CD4-positive, alpha-beta memory T cell (primary cell): ENCODE measurements around the gene GPATCH4. TPM values are rescaled to one million over a fixed set of nuclear protein-coding genes. Genes with fewer than 3 reads are reported as not detected.
A peak's percentile ranks its signal among the peaks of the same experiment; 100 is the strongest.

Experiments
- CTCF ChIA-PET: fragments of 350-600 bp; sonication (Branson Sonifier 250); formaldehyde crosslinking; loops from one replicate; lab custom pipeline; 2021; ENCODE audit warnings: inconsistent platforms; ENCODE audit not compliant: partially characterized antibody; lab: Charles Lee
- POLR2A ChIA-PET: fragments of 350-600 bp; sonication (Branson Sonifier 250); formaldehyde crosslinking; loops from one replicate; lab custom pipeline; 2021; ENCODE audit not compliant: partially characterized antibody; lab: Charles Lee
- DNase-seq, 5 donors: peaks; one replicate each; pipeline versions ENCODE4 v3.0.0 to v3.0.0-alpha.2; 2020 to 2022; ENCODE audit warnings: mixed read lengths in 1 of 5
- H3K27ac ChIP-seq: one replicate; pipeline ENCODE4 v1.7.0; 2013; ENCODE audit warnings: low read depth, low read length
- H3K27me3 ChIP-seq: 2 replicates; pipeline ENCODE4 v1.7.0; 2013; ENCODE audit warnings: mild to moderate bottlenecking, low read length, moderate library complexity; ENCODE audit not compliant: insufficient read depth
- H3K36me3 ChIP-seq: 2 replicates; pipeline ENCODE4 v1.7.0; 2013; ENCODE audit warnings: mild to moderate bottlenecking, low read length, moderate library complexity; ENCODE audit not compliant: insufficient read depth
- H3K4me1 ChIP-seq: 2 replicates; pipeline ENCODE4 v1.7.0; 2013; ENCODE audit warnings: mild to moderate bottlenecking, low read length, moderate library complexity; ENCODE audit not compliant: insufficient read depth
- H3K4me3 ChIP-seq, 2 donors: one replicate each; pipeline ENCODE4 v1.7.0; 2013; ENCODE audit warnings: low read length in 2 of 2, mild to moderate bottlenecking in 1 of 2
- H3K9me3 ChIP-seq, 2 donors: one replicate each; pipeline ENCODE4 v1.7.0; 2013; ENCODE audit warnings: low read length in 2 of 2, control low read depth in 1 of 2; ENCODE audit not compliant: control insufficient read depth in 1 of 2
- H3K27ac Mint-ChIP-seq, 7 donors: one replicate each; pipeline ENCODE4 v1.8.0; 2020 to 2021; ENCODE audit warnings: mixed read lengths in 7 of 7, mild to moderate bottlenecking in 6 of 7, inconsistent platforms in 3 of 7, moderate library complexity in 3 of 7
- H3K27me3 Mint-ChIP-seq, 2 donors: one replicate each; pipeline ENCODE4 v1.8.0; 2020 to 2021; ENCODE audit warnings: mixed read lengths in 2 of 2
- H3K36me3 Mint-ChIP-seq, 2 donors: one replicate each; pipeline ENCODE4 v1.8.0; 2020 to 2021; ENCODE audit warnings: mixed read lengths in 2 of 2, inconsistent platforms in 1 of 2, mild to moderate bottlenecking in 1 of 2
- H3K4me1 Mint-ChIP-seq, 4 donors: one replicate each; pipeline ENCODE4 v1.8.0; 2020 to 2021; ENCODE audit warnings: mixed read lengths in 4 of 4, mild to moderate bottlenecking in 1 of 4
- H3K4me3 Mint-ChIP-seq, 8 donors: one replicate each; pipeline ENCODE4 v1.8.0; 2020 to 2021; ENCODE audit warnings: mixed read lengths in 8 of 8, mild to moderate bottlenecking in 7 of 8, moderate library complexity in 6 of 8, inconsistent platforms in 3 of 8
- H3K9me3 Mint-ChIP-seq, 8 donors: one replicate each; pipeline ENCODE4 v1.8.0; 2020 to 2021; ENCODE audit warnings: mixed read lengths in 8 of 8, mild to moderate bottlenecking in 5 of 8, inconsistent platforms in 3 of 8, moderate library complexity in 1 of 8
- intact Hi-C: fragments of 100-400 bp; cut with micrococcal nuclease; formaldehyde crosslinking; loops from one replicate; pipeline ENCODE4 v1.15.1; 2023
- polyA plus RNA-seq, 2 donors: library from polyadenylated mRNA; unstranded; fragments of 300-500 nt; fragmentation: Illumina TruSeq; gene quantifications; one replicate each; pipeline ENCODE4 v1.2.3, GENCODE V29; 2021
- total RNA-seq, 2 experiments: library from RNA; stranded (reverse); gene quantifications; one replicate each; pipeline ENCODE4 v1.2.3, GENCODE V29; 2021

The GPATCH4 gene
- total RNA-seq, result 10 to 100 TPM; 26.9 to 30.7 TPM
- polyA plus RNA-seq, result 10 to 100 TPM in 1 of 2 donors, 1 to 10 TPM in 1; 8.1 to 58.5 TPM

DNA sequence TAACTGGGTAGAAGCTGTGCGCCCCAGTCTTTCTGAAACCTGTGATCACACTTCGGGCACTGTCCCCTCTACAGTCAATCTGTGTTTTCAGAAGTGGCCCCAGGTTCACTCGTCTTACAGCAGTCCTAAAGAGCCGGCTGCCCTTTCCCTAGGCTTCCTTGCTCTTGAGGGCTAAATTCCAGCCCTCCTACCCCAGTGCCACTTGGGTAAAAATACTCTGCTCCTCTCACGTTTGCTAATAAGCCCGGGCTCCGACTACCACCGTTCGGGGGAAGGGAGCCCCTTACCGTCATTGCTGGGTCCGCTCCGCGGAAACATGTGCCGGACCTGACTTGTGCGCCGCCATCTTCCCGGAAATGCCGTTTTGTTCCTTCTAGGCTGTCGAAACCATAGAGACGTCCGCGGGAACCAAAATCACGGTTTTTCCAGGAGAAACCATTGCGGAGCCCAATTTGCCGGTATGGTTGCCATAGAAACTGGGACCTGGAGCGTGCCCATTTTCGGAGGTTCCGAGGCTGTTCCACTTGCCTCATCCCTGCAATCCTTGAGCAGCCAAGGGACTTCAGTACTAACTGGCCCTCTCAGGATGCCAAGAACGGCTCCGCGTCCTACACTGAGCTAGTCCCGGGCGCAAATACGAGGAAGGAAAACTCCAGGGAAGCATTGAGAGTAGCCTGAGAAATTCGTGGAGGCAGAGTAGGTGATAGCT, at the start of gene GPATCH4:
Gene GPATCH4, minus strand, starts transcription at position 358 of the 709 bp plus-strand sequence.
- Histone ChIP-seq H3K9me3 (no peaks in the 10 kb centered on the region), H3K4me1 (peaks cover 30% of the 10 kb centered on the region), H3K36me3 (peaks cover 25% of the 10 kb centered on the region), H3K27ac (peak within 1 kb of the TSS; percentile 83), H3K27me3 (no peaks in the 10 kb centered on the region), H3K4me3 (peak within 1 kb of the TSS; percentile 82 to 83)
- ChIA-PET POLR2A (interaction anchor here (0.6 to 2.6 kb wide), 10 partner anchors 9 to 1327 kb away, joined by 3 to 50 read pairs (median 4); partner anchors contain the start of genes MEF2D and NAXE), CTCF (interaction anchor here (0.9 to 4.7 kb wide), 11 partner anchors 10 to 143 kb away, joined by 3 to 21 read pairs (median 4); partner anchors contain the start of gene NAXE)
- no peaks in the 10 kb centered on the region for H3K27me3 Mint-ChIP-seq
- intact Hi-C loops, result loop anchor here (1.0 to 2.0 kb wide), 3 partner anchors 10 to 144 kb away; partner anchors contain the start of genes MEF2D and NAXE
- peaks cover 13 to 37% (median 26%) of the 10 kb centered on the region in 4 donors for H3K4me1 Mint-ChIP-seq
- DNase-seq, result peak; percentile 75 to 82 (median 76)
- peaks cover 22 to 37% of the 10 kb centered on the region in 2 donors for H3K36me3 Mint-ChIP-seq
- peak within 1 kb of the TSS; percentile 90 to 100 (median 99) for H3K4me3 Mint-ChIP-seq
- peak within 1 kb of the TSS; percentile 83 to 100 (median 98) for H3K27ac Mint-ChIP-seq
- H3K9me3 Mint-ChIP-seq, result no peaks in the 10 kb centered on the region

DNA sequence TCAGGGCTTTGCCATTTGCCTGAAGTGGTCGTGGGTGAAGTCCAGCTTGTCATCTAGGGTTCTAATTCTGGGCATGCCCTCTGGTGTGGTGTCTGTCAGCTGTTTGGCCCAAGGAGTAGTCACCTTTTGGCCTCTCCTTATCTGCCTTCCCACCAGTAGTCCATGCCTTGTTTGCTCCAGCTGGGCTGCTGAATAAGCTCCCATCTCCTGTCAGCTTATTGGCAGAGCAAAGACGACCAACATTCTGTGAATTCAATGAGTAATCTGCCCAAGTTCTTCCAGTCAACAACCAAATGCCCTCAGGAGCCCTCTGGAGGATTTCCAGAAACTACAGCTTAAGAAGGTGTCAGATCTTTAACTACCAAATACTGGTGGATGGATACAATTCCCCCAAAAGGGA, 47.7 kb upstream of the GPATCH4 start:
- Mint-ChIP-seq H3K36me3 (no peaks in the 10 kb centered on the region), H3K4me3 (no peak overlapping the region), H3K4me1 (peaks cover 0 to 6% (median 0%) of the 10 kb centered on the region in 4 donors), H3K27me3 (peaks cover 55 to 61% of the 10 kb centered on the region in 2 donors), H3K9me3 (peaks cover 0 to 2% (median 0%) of the 10 kb centered on the region in 8 donors), H3K27ac (no peak overlapping the region)
- POLR2A ChIA-PET, result no interaction called here
- Histone ChIP-seq H3K4me3 (no peak overlapping the region), H3K36me3 (no peaks in the 10 kb centered on the region), H3K27ac (no peak overlapping the region), H3K4me1 (peaks cover 2% of the 10 kb centered on the region), H3K9me3 (no peaks in the 10 kb centered on the region), H3K27me3 (peaks cover 7% of the 10 kb centered on the region)
- intact Hi-C loops, result no loop called here
- CTCF ChIA-PET, result interaction anchor here (1.0 to 2.5 kb wide), 6 partner anchors 9 to 41 kb away, joined by 3 to 12 read pairs (median 6); no protein-coding TSS in a partner anchor
- no peak for DNase-seq

DNA sequence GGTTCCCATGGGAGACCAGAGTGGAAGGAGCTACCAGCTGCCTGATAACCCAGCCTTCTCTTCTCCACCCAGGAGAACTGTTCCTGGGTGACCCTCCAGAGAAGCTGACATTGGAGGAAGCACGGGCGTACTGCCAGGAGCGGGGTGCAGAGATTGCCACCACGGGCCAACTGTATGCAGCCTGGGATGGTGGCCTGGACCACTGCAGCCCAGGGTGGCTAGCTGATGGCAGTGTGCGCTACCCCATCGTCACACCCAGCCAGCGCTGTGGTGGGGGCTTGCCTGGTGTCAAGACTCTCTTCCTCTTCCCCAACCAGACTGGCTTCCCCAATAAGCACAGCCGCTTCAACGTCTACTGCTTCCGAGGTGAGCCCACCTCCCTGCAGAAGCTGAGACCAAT, 47.2 kb upstream of the GPATCH4 start:
- H3K9me3 ChIP-seq, result no peaks in the 10 kb centered on the region
- intact Hi-C loops, result no loop called here
- no peaks in the 10 kb centered on the region for H3K36me3 ChIP-seq
- ChIA-PET CTCF (interaction anchor here (1.0 to 2.5 kb wide), 6 partner anchors 9 to 40 kb away, joined by 3 to 12 read pairs (median 6); no protein-coding TSS in a partner anchor), POLR2A (no interaction called here)
- no peak for DNase-seq
- Mint-ChIP-seq H3K4me1 (peaks cover 3 to 11% (median 3%) of the 10 kb centered on the region in 4 donors), H3K9me3 (peaks cover 0 to 2% (median 0%) of the 10 kb centered on the region in 8 donors), H3K4me3 (no peak overlapping the region), H3K27me3 (peaks cover 54 to 59% of the 10 kb centered on the region in 2 donors), H3K27ac (no peak overlapping the region), H3K36me3 (no peaks in the 10 kb centered on the region)
- no peak overlapping the region for H3K27ac ChIP-seq
- no peak overlapping the region for H3K4me3 ChIP-seq
- peaks cover 6% of the 10 kb centered on the region for H3K4me1 ChIP-seq
- peaks cover 12% of the 10 kb centered on the region for H3K27me3 ChIP-seq

- Mint-ChIP-seq H3K4me1 (peaks cover 7 to 22% (median 13%) of the 10 kb centered on the region in 4 donors), H3K9me3 (no peaks in the 10 kb centered on the region), H3K4me3 (no peak overlapping the region), H3K27me3 (peaks cover 56 to 61% of the 10 kb centered on the region in 2 donors), H3K27ac (no peak overlapping the region), H3K36me3 (no peaks in the 10 kb centered on the region)
- Histone ChIP-seq H3K4me3 (no peak overlapping the region), H3K36me3 (no peaks in the 10 kb centered on the region), H3K27me3 (peaks cover 23% of the 10 kb centered on the region), H3K27ac (no peak overlapping the region), H3K9me3 (no peaks in the 10 kb centered on the region), H3K4me1 (peaks cover 18% of the 10 kb centered on the region)
- POLR2A ChIA-PET, result no interaction called here
- intact Hi-C loops, result no loop called here
- DNase-seq, result no peak
- CTCF ChIA-PET, result no interaction called here
These were observed 46.1 kb upstream of the GPATCH4 start for GRCh38 chr1:156647351-156647750.

GRCh38 chr1:156646738-156647211, 45.5 kb upstream of the GPATCH4 start:
- ChIA-PET CTCF (interaction anchor here (1.1 to 3.3 kb wide), 2 partner anchors 21 to 59 kb away, joined by 3 to 23 read pairs; partner anchors contain the start of gene CRABP2), POLR2A (no interaction called here)
- Histone ChIP-seq H3K4me3 (no peak overlapping the region), H3K36me3 (no peaks in the 10 kb centered on the region), H3K27ac (no peak overlapping the region), H3K4me1 (peaks cover 23% of the 10 kb centered on the region), H3K9me3 (no peaks in the 10 kb centered on the region), H3K27me3 (peaks cover 25% of the 10 kb centered on the region)
- intact Hi-C loops, result no loop called here
- no peak overlapping the region for H3K4me3 Mint-ChIP-seq
- no peaks in the 10 kb centered on the region for H3K9me3 Mint-ChIP-seq
- H3K4me1 Mint-ChIP-seq, result peaks cover 7 to 24% (median 14%) of the 10 kb centered on the region in 4 donors
- no peak for DNase-seq
- H3K27me3 Mint-ChIP-seq, result peaks cover 53 to 58% of the 10 kb centered on the region in 2 donors
- no peaks in the 10 kb centered on the region for H3K36me3 Mint-ChIP-seq
- no peak overlapping the region for H3K27ac Mint-ChIP-seq

DNA sequence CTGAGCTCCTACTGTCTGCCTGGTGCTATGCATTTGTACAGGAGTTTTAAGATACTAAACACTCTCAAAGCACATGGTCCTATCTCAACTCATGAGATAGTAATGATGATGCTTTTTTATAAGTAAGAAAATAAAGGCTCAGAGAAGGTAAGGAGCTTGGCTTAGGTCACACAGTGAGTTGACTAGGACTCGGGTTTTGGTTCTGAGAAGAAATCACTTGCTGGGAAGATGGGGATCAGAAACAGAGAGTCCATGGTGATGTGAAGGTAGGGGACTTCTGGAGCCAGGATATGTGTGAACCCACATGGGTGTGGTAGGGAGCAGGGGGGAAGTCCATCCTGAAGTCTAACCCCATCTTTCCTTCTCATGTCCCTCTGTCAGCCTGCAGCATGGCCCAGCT, 44.4 kb upstream of the GPATCH4 start:
- peaks cover 32% of the 10 kb centered on the region for H3K4me1 ChIP-seq
- H3K27ac Mint-ChIP-seq, result no peak overlapping the region
- peaks cover 36% of the 10 kb centered on the region for H3K27me3 ChIP-seq
- no peaks in the 10 kb centered on the region for H3K36me3 Mint-ChIP-seq
- CTCF ChIA-PET, result interaction anchor here (1.0 to 3.3 kb wide), 5 partner anchors 9 to 60 kb away, joined by 3 to 23 read pairs (median 4); partner anchors contain the start of gene CRABP2
- no peaks in the 10 kb centered on the region for H3K9me3 ChIP-seq
- H3K9me3 Mint-ChIP-seq, result peaks cover 0 to 1% (median 0%) of the 10 kb centered on the region in 8 donors
- peaks cover 63 to 68% of the 10 kb centered on the region in 2 donors for H3K27me3 Mint-ChIP-seq
- H3K4me3 Mint-ChIP-seq, result no peak overlapping the region
- peaks cover 12 to 35% (median 21%) of the 10 kb centered on the region in 4 donors for H3K4me1 Mint-ChIP-seq
- no peaks in the 10 kb centered on the region for H3K36me3 ChIP-seq
- H3K4me3 ChIP-seq, result no peak overlapping the region
- intact Hi-C loops, result no loop called here
- no peak overlapping the region for H3K27ac ChIP-seq
- DNase-seq, result no peak
- POLR2A ChIA-PET, result no interaction called here

- Mint-ChIP-seq H3K9me3 (peaks cover 0 to 2% (median 0%) of the 10 kb centered on the region in 8 donors), H3K36me3 (no peaks in the 10 kb centered on the region), H3K27ac (no peak overlapping the region), H3K4me3 (no peak overlapping the region), H3K4me1 (peaks cover 12 to 35% (median 22%) of the 10 kb centered on the region in 4 donors), H3K27me3 (peaks cover 64 to 70% of the 10 kb centered on the region in 2 donors)
- DNase-seq, result no peak
- CTCF ChIA-PET, result interaction anchor here (1.0 to 3.3 kb wide), 4 partner anchors 10 to 33 kb away, joined by 4 to 23 read pairs (median 4); no protein-coding TSS in a partner anchor
- Histone ChIP-seq H3K36me3 (no peaks in the 10 kb centered on the region), H3K4me3 (no peak overlapping the region), H3K4me1 (peaks cover 32% of the 10 kb centered on the region), H3K27ac (no peak overlapping the region), H3K27me3 (peaks cover 42% of the 10 kb centered on the region), H3K9me3 (no peaks in the 10 kb centered on the region)
- POLR2A ChIA-PET, result no interaction called here
- intact Hi-C loops, result no loop called here
These were observed 43.8 kb upstream of the GPATCH4 start for GRCh38 chr1:156645056-156645455.
